TTC549 (cell line): ENCODE measurements around the gene APP.

Source experiments
- FAIRE-seq: peaks from 2 replicates; lab custom pipeline; 2012; peaks lifted over from hg19 to GRCh38; lab: Jason Lieb, UNC

The APP gene

GRCh38 chr21:26170471-26171257, at the start of gene APP:
APP (minus strand) TSS chr21:26170770; CDS start chr21:26170620, 150 bp downstream.
- no peak for FAIRE-seq

DNA sequence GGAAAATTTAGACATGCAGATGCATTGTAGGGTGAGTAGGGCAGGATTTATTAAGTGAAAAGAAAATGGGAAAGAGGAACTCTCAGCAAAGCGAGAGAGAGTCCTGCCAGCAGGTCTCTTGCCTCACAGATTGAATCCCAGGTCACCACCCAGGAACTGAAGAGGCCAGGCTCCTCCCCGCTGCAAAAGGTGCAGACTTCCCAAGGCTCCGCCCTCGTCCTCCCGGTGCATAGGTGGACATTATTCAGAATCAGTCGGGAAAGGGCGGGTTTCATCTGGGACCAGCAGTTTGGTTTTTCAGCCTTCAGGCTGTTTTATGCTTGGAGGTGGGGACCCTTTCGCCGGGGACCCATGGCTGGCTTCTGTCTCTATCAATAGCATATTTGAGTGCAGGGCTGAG, 41.6 kb upstream of the APP start:
- no peak for FAIRE-seq

- FAIRE-seq, result no peak
Observed at GRCh38 chr21:26210614-26211013, 40.0 kb upstream of the APP start.

GRCh38 chr21:26207021-26207420, 36.5 kb upstream of the APP start:
- no peak for FAIRE-seq

- no peak for FAIRE-seq
Observed at GRCh38 chr21:26199456-26199855, 28.9 kb upstream of the APP start.

GRCh38 chr21:26195708-26196107, 25.1 kb upstream of the APP start:
- FAIRE-seq, result no peak

DNA sequence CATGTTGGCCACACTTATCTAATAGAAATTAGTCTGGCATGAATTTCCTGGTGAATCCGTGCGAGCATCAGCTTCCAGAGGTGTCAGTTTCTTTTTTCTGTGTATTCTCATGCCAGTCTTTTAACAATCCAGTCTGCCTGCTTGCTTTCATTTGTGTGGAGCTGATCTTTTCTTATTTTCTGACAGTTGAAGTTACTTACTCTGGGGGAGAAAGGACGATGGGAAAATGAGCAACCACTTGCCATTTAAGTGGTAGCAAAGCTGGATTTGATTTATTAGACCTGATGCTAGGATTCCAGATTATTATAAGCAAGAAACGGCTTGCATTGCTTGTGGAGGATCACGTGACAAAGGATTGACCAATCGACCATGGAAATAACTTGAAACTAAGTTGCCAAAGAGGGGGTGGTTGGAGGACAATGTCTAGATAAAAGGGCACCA, 24.3 kb upstream of the APP start:
- FAIRE-seq, result no peak

DNA sequence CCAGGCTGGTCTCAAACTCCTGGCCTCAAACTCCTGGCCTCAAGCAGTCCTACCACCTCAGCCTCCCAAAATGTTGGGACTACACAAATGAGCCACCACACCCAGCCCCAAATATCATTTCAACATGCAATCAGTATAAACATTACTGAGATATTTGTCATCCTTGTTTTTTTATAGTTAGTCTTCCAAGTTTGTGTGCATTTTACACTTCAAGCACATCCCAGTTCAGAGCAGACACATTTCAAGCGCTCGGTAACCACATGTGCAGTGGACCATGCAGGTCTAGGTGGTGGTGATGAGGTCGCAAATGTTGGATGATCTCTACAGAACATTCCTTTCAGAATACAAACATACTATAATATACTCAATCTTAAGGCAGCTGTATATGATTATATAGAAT, 23.8 kb upstream of the APP start:
- FAIRE-seq, result no peak

DNA sequence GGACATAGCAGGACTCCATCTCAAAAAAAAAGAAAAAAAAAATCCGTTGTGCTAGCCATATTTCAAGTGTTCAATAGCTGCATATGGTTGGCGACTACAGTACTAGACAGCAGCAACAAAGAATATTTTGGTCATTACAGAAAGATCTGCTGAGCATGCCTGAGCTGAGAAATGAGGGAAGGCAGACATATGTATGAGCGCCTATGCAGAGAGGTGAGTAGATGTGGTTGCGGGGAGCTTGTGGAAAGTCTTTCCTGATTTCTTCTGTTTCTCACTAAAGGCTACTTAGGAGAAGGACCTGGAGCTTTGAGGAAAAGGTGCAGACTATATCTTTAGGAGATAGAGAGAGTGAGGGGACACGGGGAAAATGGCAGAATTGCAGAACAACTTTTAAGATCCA, 21.0 kb upstream of the APP start:
- no peak for FAIRE-seq

- FAIRE-seq, result no peak
Observed at GRCh38 chr21:26188422-26188821, 17.9 kb upstream of the APP start.

DNA sequence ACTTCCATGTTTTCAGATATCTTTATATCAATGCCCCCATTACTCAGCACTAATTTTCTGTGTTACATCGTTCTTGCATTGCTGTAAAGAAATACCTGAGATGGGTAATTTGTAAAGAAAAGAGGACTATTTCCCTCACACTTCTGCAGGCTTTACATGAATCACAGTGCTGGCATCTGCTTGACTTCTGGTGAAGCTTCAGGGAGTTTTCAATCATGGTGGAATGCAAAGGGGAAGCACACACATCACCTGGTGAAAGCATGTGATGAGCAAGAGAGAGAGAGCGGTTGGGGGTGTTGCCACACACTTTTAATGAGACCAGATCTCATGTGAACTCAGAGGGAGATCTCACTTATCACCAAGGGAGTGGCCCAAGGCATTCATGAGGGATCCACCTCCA, 14.9 kb upstream of the APP start:
- no peak for FAIRE-seq

DNA sequence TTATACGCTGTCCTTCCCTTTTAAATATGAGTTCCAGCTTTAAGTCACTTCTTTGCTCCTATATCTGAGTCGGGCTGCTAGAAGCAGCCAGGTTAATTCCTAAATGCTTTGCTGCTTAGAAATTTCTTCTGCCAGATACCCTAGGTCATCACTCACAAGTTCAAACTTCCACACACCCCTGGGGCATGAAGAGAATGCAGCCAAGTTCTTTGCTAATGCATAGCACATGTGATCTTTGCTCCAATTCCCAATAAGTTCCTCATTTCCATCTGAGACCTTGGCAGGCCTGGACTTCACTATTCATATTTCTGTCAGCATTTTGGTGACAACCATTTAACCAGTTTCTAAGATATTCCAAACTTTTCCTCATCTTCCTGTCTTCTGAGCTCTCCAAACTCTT, 14.5 kb upstream of the APP start:
- FAIRE-seq, result no peak

- no peak for FAIRE-seq
Observed at GRCh38 chr21:26179501-26179900, 8.9 kb upstream of the APP start.

GRCh38 chr21:26177746-26178426, 7.3 kb upstream of the APP start:
- FAIRE-seq, result no peak

DNA sequence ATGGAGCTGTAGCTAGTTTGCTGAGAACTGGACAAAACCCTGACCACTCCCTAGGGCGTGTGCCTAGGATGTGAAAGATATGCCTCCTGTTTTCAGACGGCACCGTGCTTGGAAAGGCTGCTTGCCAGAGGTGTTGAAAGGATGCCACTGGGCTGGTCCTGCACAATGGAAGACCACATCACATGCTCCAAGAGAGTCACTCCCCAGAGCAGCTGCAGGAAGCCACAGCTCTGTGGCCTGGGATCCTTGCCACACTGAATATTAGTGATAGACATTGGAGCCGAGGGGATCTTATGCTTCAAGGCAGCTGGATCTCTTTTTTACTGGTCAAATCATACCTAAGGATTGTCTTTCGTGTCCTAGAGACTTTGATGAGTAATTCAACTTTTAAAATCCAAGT, 6.6 kb upstream of the APP start:
- FAIRE-seq, result no peak

DNA sequence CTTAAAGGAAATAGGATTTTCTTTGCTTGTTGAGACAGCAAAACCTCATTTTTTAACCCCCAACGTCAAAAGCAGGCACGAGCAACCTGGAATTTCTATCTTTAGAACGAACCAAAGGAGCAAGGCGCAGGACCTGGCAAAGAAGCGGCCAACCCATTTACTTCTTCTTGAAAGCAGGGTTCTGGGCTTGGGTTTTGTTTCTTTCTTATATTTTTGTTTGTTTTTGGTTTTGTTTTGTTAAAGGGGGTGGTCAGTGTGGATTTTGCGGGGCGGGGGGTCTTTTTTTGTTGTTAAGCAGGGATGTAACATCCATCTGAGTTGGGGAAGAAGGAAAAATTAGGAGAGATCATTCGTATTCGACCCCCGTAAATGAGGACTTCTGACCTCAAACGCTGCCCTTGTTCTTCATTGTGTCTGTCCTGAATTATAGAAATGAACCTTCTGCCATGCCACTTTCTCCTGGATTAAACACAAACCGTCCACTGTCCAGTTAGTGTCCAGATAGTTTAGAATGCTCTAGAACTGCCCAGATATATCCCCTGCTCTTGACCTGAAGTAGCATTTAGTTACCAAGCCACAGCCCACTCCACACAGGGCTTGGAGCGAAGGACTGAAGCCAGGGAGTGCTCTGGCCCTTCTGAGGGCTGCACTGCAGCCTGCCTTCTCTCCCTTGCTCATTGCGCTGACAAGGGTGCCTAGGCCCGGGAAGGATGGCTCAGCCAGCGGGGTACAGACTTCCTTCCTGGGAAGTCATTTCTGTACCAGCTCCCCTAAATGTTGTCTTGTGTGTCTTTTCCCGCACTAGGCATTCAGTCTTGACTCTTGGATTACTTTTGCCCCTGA, 909 bp upstream of the APP start:
- FAIRE-seq, result no peak

DNA sequence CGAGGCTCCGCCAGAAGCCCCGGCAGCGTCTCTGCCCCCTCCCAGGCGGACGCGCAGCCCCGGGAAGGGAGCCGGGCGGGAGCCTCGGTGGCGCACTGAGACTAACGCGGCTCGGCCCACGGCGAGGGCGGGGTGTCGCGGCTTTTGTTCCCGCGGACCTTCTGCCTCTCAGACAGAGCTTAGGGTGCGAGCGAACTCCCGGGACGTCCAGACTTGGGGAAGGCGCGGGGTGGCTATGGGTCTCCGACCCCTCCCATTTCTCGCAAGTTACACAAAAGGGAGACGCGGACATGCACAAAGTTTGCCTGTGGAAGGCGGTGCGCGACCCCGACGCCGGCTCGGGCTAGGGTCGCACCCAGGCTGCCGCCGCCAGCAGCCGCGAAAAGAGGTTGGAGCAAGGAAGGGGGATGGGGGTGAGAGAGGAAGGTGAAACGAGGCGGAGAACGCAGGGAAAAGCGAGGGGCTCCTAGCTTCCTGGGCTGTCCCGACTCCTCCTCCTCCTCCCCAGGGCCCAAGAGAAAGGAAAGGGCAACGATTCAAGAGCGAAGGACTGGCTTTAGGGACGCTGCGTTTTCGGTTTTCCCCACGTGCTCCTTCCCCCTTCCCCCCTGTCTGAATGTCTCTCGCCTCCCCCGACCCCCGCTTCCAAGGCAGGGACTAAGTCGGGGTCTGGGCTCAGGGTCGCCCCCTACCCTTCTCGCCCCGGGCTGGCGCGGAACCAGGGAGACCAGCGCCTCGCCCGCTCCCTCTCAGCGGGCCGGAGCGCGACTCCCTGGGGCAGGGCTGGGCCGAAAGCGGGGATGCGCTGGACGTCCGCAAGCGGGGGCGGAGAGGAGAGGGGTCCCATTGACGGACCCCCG, 729 bp downstream of the APP start:
- FAIRE-seq, result no peak

- FAIRE-seq, result no peak
Observed at GRCh38 chr21:26169061-26169610, 1.4 kb downstream of the APP start.

GRCh38 chr21:26168371-26168770, 2.2 kb downstream of the APP start:
- no peak for FAIRE-seq

DNA sequence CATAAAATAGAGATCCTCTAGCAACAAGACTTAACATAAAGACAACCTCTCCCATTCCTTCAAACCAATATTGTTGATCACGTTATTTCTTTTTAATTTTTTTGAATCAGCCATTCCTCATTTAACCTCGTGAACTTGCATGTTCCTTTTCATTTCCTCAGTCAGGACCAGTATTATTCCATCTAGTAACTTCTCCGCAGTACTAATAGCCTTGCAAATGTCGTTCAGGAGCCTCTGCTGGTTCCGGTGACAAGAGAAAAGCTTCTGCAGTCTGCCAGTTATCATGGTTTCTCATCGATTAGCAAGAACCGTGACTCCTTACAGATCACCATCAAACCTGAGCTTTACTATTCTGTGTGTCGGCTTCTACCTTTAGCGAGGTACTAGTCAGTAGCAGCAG, 3.0 kb downstream of the APP start:
- no peak for FAIRE-seq

GRCh38 chr21:26165331-26165730, 5.2 kb downstream of the APP start:
- no peak for FAIRE-seq

DNA sequence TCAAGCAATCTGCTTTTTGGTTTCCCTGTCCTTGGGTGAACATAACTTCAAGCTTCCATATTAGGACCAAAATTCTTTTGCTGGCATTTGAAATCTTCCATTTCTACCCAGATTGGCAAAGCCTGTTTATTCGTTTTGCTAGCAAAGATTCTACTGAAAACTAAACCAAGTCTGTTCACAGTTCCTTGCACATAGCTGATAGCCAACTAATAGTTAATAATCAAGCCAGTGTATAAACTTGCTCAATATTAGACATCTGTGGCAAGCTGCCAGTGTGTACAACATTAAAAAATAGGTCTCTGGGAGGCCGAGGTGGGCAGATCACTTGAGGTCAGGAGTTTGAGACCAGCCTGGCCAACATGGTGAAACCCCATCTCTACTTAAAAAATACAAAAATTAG, 6.3 kb downstream of the APP start:
- FAIRE-seq, result no peak
